HepG2 (cell line): ENCODE measurements around the gene FOXA1. TPM values are rescaled to one million over a fixed set of nuclear protein-coding genes. Genes with fewer than 3 reads are reported as not detected.
A peak's percentile ranks its signal among the peaks of the same experiment; 100 is the strongest.

Experiments used
- FOXO1 ChIP-seq: sonication (generic); formaldehyde crosslinking; IDR thresholded peaks from 2 replicates; pipeline ENCODE4 v1.4.0; 2020; ENCODE audit warnings: missing genetic modification reagents
- GLI4 ChIP-seq: sonication (generic); formaldehyde crosslinking; IDR thresholded peaks from 2 replicates; pipeline ENCODE4 v1.5.1; 2020; ENCODE audit warnings: missing genetic modification reagents, mild to moderate bottlenecking, moderate library complexity, borderline replicate concordance
- GMEB2 ChIP-seq: IDR thresholded peaks from 2 replicates; pipeline ENCODE4 v1.6.1; 2016; ENCODE audit warnings: missing biosample characterization, missing genetic modification reagents, low read depth
- GPBP1L1 ChIP-seq: sonication (generic); formaldehyde crosslinking; IDR thresholded peaks from 2 replicates; pipeline ENCODE4 v1.5.0; 2020; ENCODE audit warnings: mild to moderate bottlenecking, missing genetic modification reagents
- GPN1 ChIP-seq: sonication (generic); formaldehyde crosslinking; IDR thresholded peaks from 2 replicates; pipeline ENCODE4 v1.5.1; 2020; ENCODE audit warnings: missing genetic modification reagents, borderline replicate concordance
- HOXA5 ChIP-seq: sonication (generic); formaldehyde crosslinking; IDR thresholded peaks from 2 replicates; pipeline ENCODE4 v1.4.0; 2020; ENCODE audit warnings: missing genetic modification reagents
- NCOA1 ChIP-seq: sonication (generic); formaldehyde crosslinking; IDR thresholded peaks from 2 replicates; pipeline ENCODE4 v1.9.0; 2021; ENCODE audit warnings: missing genetic modification reagents
- RBAK ChIP-seq: sonication (generic); formaldehyde crosslinking; IDR thresholded peaks from 2 replicates; pipeline ENCODE4 v1.5.1; 2020; ENCODE audit warnings: mild to moderate bottlenecking, missing genetic modification reagents
- SMAD9 ChIP-seq: sonication (generic); formaldehyde crosslinking; IDR thresholded peaks from 2 replicates; pipeline ENCODE4 v1.5.1; 2020; ENCODE audit warnings: mild to moderate bottlenecking, missing genetic modification reagents
- SYNCRIP ChIP-seq: fragments of 200-400 bp; formaldehyde crosslinking; IDR thresholded peaks from 2 replicates; pipeline ENCODE4 v1.6.1; 2018; ENCODE audit warnings: mild to moderate bottlenecking, low read depth, low read length; ENCODE audit not compliant: insufficient read depth
- YEATS4 ChIP-seq: sonication (generic); formaldehyde crosslinking; IDR thresholded peaks from 2 replicates; pipeline ENCODE4 v1.4.0; 2020; ENCODE audit warnings: missing genetic modification reagents, borderline replicate concordance
- ZBTB37 ChIP-seq: sonication (generic); formaldehyde crosslinking; IDR thresholded peaks from 2 replicates; pipeline ENCODE4 v1.4.0; 2020; ENCODE audit warnings: mild to moderate bottlenecking, missing genetic modification reagents
- ZFP36L1 ChIP-seq: sonication (generic); formaldehyde crosslinking; IDR thresholded peaks from 2 replicates; pipeline ENCODE4 v1.8.0; 2022; ENCODE audit warnings: mild to moderate bottlenecking, missing genetic modification reagents, moderate library complexity
- ZMYM3 ChIP-seq: sonication (generic); formaldehyde crosslinking; IDR thresholded peaks from 2 replicates; pipeline ENCODE4 v1.5.1; 2020; ENCODE audit warnings: mild to moderate bottlenecking, missing genetic modification reagents
- ZNF160 ChIP-seq: sonication (generic); formaldehyde crosslinking; IDR thresholded peaks from 2 replicates; pipeline ENCODE4 v1.8.0; 2022; ENCODE audit warnings: mild to moderate bottlenecking, inconsistent platforms, missing genetic modification reagents
- ZNF576 ChIP-seq: sonication (generic); formaldehyde crosslinking; IDR thresholded peaks from 2 replicates; pipeline ENCODE4 v1.4.0; 2020; ENCODE audit warnings: mild to moderate bottlenecking, missing genetic modification reagents
- ZNF780A ChIP-seq: sonication (generic); formaldehyde crosslinking; IDR thresholded peaks from 2 replicates; pipeline ENCODE4 v1.8.0; 2022; ENCODE audit warnings: mild to moderate bottlenecking, missing genetic modification reagents, moderate library complexity
- ZNF816 ChIP-seq: sonication (generic); formaldehyde crosslinking; IDR thresholded peaks from 2 replicates; pipeline ENCODE4 v1.8.0; 2022; ENCODE audit warnings: missing genetic modification reagents, mild to moderate bottlenecking, borderline replicate concordance
- ZNF83 ChIP-seq: sonication (generic); formaldehyde crosslinking; IDR thresholded peaks from 2 replicates; pipeline ENCODE4 v1.4.0; 2020; ENCODE audit warnings: missing genetic modification reagents, mild to moderate bottlenecking, borderline replicate concordance
- polyA plus RNA-seq, 8 experiments: library from polyadenylated mRNA; depleted of rRNA in 3 of 8; stranded (reverse) in 7 of 8; unstranded in 1 of 8; fragments of >200 nt; fragmentation: Illumina TruSeq in 4 of 8; extraction: Trizol in 4 of 8; gene quantifications; 2 replicates each; pipeline versions ENCODE4 v1.2.1 to v1.2.3, GENCODE V29; 2011 to 2016; ENCODE audit warnings: low read depth in 4 of 8, missing spikeins in 1 of 8, mixed read lengths in 1 of 8; ENCODE audit not compliant: insufficient read depth in 1 of 8
- total RNA-seq, 5 experiments: library from RNA; depleted of rRNA; stranded (reverse); fragments of >200 nt; fragmentation: Illumina TruSeq; extraction: Trizol; gene quantifications; 2 replicates each; pipeline ENCODE4 v1.2.3, GENCODE V29; 2016; ENCODE audit warnings: low read depth in 1 of 5

Gene FOXA1
- total and polyA plus RNA-seq, 2 of the 13 experiments (the other 11 are each of a cell fraction or from before 2014, with no cell fraction given): 43.4 to 58.6 TPM

GRCh38 chr14:37587881-37588666 is 7.0 kb downstream of the FOXA1 start (continued):
- TF ChIP-seq NCOA1 (CRISPR knock-in tag) (peak; percentile 98), ZNF816 (CRISPR knock-in tag) (no peak), ZMYM3 (CRISPR knock-in tag) (peak; percentile 63), GPN1 (CRISPR knock-in tag) (no peak), GPBP1L1 (CRISPR knock-in tag) (no peak), GLI4 (peak; percentile 98; the same call in 1 of the 2 replicates), SMAD9 (CRISPR knock-in tag) (0 out of 2 replicates have a peak, but pooled peaks have one; percentile 54), ZNF160 (CRISPR knock-in tag) (no peak; the same call in 1 of the 2 replicates), ZNF83 (no peak), FOXO1 (CRISPR knock-in tag) (no peak), ZNF576 (no peak), RBAK (CRISPR knock-in tag) (no peak; the same call in 1 of the 2 replicates), GMEB2 (CRISPR knock-in tag) (no peak), ZBTB37 (CRISPR knock-in tag) (peak; percentile 65), HOXA5 (CRISPR knock-in tag) (peak; percentile 89), SYNCRIP (no peak), ZNF780A (no peak), ZFP36L1 (CRISPR knock-in tag) (0 out of 2 replicates have a peak, but pooled peaks have one; percentile 61), YEATS4 (CRISPR knock-in tag) (peak; percentile 68)
